Measurements from ENCODE around the gene BPTF.

The BPTF gene

GRCh38 chr17:67865438-67865837 is 40.1 kb downstream of the BPTF start:
- no peaks in the 10 kb centered on the region for H3K9me3 ChIP-seq (ENCODE audit: severe bottlenecking)
- H3K27ac ChIP-seq = no peak overlapping the region
- H3K36me3 ChIP-seq = peaks cover 35% of the 10 kb centered on the region
- no peaks in the 10 kb centered on the region for H3K27me3 ChIP-seq (ENCODE audit: insufficient read depth, low read depth, severe bottlenecking)
- H3K4me3 ChIP-seq (ENCODE audit: low read depth, low read length) = no peak overlapping the region
- DNase-seq = no peak
- TF ChIP-seq, protein P1, sequence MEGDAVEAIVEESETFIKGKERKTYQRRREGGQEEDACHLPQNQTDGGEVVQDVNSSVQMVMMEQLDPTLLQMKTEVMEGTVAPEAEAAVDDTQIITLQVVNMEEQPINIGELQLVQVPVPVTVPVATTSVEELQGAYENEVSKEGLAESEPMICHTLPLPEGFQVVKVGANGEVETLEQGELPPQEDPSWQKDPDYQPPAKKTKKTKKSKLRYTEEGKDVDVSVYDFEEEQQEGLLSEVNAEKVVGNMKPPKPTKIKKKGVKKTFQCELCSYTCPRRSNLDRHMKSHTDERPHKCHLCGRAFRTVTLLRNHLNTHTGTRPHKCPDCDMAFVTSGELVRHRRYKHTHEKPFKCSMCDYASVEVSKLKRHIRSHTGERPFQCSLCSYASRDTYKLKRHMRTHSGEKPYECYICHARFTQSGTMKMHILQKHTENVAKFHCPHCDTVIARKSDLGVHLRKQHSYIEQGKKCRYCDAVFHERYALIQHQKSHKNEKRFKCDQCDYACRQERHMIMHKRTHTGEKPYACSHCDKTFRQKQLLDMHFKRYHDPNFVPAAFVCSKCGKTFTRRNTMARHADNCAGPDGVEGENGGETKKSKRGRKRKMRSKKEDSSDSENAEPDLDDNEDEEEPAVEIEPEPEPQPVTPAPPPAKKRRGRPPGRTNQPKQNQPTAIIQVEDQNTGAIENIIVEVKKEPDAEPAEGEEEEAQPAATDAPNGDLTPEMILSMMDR (IDR thresholded peaks at IDR 0.05; ENCODE audit: low read depth, low read length) = no peak

DNA sequence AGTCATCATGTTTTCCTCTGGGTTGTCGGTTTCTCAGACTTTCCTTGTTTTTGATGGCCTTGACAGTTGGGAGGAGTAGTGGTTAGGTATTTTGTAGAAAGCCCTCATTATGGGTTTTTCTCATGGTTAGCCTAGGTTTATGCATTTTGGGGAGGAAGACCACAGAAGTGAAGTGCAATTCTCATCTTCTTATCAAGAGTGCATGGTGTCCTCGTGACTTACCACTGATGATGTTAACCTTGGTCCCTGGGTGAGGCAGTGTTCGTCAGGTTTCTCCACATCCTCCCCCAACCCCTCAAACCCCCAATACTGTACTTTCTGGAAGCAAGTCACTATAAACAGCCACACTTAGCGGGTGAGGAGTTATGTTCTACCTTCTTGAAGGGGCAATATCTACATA is 42.3 kb downstream of the BPTF start:
- Histone ChIP-seq H3K27me3 (ENCODE audit: insufficient read depth, low read depth, severe bottlenecking) (no peaks in the 10 kb centered on the region), H3K27ac (no peak overlapping the region), H3K9me3 (ENCODE audit: severe bottlenecking) (no peaks in the 10 kb centered on the region), H3K36me3 (peaks cover 31% of the 10 kb centered on the region), H3K4me3 (ENCODE audit: low read depth, low read length) (no peak overlapping the region)
- DNase-seq = no peak
- TF ChIP-seq, protein P1 (IDR thresholded peaks at IDR 0.05; ENCODE audit: low read depth, low read length) = no peak

DNA sequence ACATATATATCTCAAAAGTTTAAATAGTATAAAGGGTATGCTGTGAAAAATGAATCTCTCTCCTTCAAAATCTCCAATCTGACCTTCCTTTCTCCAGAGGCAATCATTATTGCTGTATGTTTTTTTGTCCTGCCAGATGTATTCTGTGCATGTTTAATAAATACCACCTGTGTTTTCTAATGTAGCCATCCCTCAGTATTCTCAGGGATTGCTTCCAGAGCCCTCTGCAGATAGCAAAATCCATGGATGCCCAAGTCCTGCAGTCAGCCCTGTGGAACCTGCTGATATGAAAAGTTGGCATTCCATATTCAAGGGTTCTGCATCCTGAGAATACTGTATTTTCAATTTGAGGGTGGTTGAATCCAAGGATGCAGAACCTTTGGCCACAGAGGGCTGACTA is 42.9 kb downstream of the BPTF start:
- no peaks in the 10 kb centered on the region for H3K27me3 ChIP-seq (ENCODE audit: insufficient read depth, low read depth, severe bottlenecking)
- DNase-seq = no peak
- peaks cover 34% of the 10 kb centered on the region for H3K36me3 ChIP-seq
- TF ChIP-seq, protein P1 (IDR thresholded peaks at IDR 0.05; ENCODE audit: low read depth, low read length) = no peak
- H3K27ac ChIP-seq = no peak overlapping the region
- no peaks in the 10 kb centered on the region for H3K9me3 ChIP-seq (ENCODE audit: severe bottlenecking)
- H3K4me3 ChIP-seq (ENCODE audit: low read depth, low read length) = no peak overlapping the region

DNA sequence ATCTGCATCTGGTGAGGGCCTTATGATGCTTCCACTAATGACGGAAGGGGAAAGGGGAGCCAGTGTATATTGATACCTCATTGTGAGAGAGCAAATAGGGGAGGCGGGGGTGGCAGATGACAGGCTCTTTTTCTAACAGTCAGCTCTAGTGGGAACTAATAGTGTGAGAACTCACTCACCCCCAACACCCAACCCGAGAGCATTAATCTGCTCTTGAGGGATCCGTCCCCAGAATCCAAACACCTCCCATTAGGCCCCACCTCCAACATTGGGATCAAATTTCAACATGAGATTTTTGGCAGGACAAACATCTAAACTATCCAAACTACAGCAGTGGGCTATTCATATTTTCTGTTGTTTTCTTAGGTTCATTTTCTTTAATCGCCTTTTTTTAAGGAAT is 54.4 kb downstream of the BPTF start:
- Histone ChIP-seq H3K27ac (no peak overlapping the region), H3K27me3 (ENCODE audit: insufficient read depth, low read depth, severe bottlenecking) (no peaks in the 10 kb centered on the region), H3K36me3 (peaks cover 57% of the 10 kb centered on the region), H3K9me3 (ENCODE audit: severe bottlenecking) (no peaks in the 10 kb centered on the region), H3K4me3 (ENCODE audit: low read depth, low read length) (no peak overlapping the region)
- TF ChIP-seq, protein P1 (IDR thresholded peaks at IDR 0.05; ENCODE audit: low read depth, low read length) = no peak
- no peak for DNase-seq

GRCh38 chr17:67881083-67881482 is 55.8 kb downstream of the BPTF start:
- no peak overlapping the region for H3K27ac ChIP-seq
- DNase-seq = no peak
- TF ChIP-seq, protein P1 (IDR thresholded peaks at IDR 0.05; ENCODE audit: low read depth, low read length) = no peak
- H3K9me3 ChIP-seq (ENCODE audit: severe bottlenecking) = no peaks in the 10 kb centered on the region
- H3K27me3 ChIP-seq (ENCODE audit: insufficient read depth, low read depth, severe bottlenecking) = no peaks in the 10 kb centered on the region
- peaks cover 47% of the 10 kb centered on the region for H3K36me3 ChIP-seq
- H3K4me3 ChIP-seq (ENCODE audit: low read depth, low read length) = no peak overlapping the region

DNA sequence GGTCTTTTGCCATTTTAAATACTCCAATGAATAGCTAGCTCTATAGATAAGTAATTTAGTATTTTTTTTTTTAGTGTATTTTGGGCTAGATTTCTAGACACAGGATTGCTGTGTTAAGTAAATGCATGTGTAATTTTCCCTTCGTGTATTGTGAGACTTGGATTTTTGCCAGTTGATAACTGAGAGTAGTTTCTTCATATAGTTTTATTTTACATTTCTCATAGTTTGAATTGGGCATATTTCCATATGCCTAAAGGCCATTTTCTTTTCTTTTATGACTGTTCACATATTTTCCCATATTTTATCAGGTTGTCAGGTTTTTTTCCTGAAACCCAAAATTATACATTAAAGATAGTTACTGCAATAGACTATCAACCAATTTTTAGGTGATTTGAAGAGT is 59.4 kb downstream of the BPTF start:
- TF ChIP-seq, protein P1 (IDR thresholded peaks at IDR 0.05; ENCODE audit: low read depth, low read length) = no peak
- peaks cover 40% of the 10 kb centered on the region for H3K36me3 ChIP-seq
- DNase-seq = no peak
- no peak overlapping the region for H3K4me3 ChIP-seq (ENCODE audit: low read depth, low read length)
- H3K27ac ChIP-seq = no peak overlapping the region
- no peaks in the 10 kb centered on the region for H3K27me3 ChIP-seq (ENCODE audit: insufficient read depth, low read depth, severe bottlenecking)
- H3K9me3 ChIP-seq (ENCODE audit: severe bottlenecking) = no peaks in the 10 kb centered on the region

Data from WERI-Rb-1 (cell line).